ENCODE results near the gene TWIST2. TPM values are rescaled to one million over a fixed set of nuclear protein-coding genes. Genes with fewer than 3 reads are reported as not detected.

TWIST2 gene
- total RNA-seq, 1 donor from 2014 or later = 0.16 TPM

- no peak for DNase-seq
Observed at GRCh38 chr2:238905224-238905623, 57.3 kb downstream of the TWIST2 start.

- DNase-seq = no peak
Observed at GRCh38 chr2:238905644-238906043, 57.8 kb downstream of the TWIST2 start.

- no peak for DNase-seq
Observed at GRCh38 chr2:238906254-238906935, 58.5 kb downstream of the TWIST2 start.

- DNase-seq = no peak
Observed at GRCh38 chr2:238906936-238907716, 59.2 kb downstream of the TWIST2 start.

GRCh38 chr2:238907717-238908173 lies 59.9 kb downstream of the TWIST2 start:
- no peak for DNase-seq

GRCh38 chr2:238908960-238909951 lies 61.4 kb downstream of the TWIST2 start:
- DNase-seq = no peak

GRCh38 chr2:238910751-238911351 lies 63.0 kb downstream of the TWIST2 start:
- DNase-seq = no peak

GRCh38 chr2:238911376-238912227 lies 63.7 kb downstream of the TWIST2 start:
- no peak for DNase-seq

- DNase-seq = no peak
Observed at GRCh38 chr2:238912228-238912915, 64.5 kb downstream of the TWIST2 start.

- no peak for DNase-seq
Observed at GRCh38 chr2:238912916-238913875, 65.3 kb downstream of the TWIST2 start.

GRCh38 chr2:238913931-238914647 lies 66.2 kb downstream of the TWIST2 start:
- DNase-seq = no peak

- no peak for DNase-seq
Observed at GRCh38 chr2:238914648-238915015, 66.7 kb downstream of the TWIST2 start.

GRCh38 chr2:238915196-238915595 lies 67.3 kb downstream of the TWIST2 start:
- DNase-seq = no peak

GRCh38 chr2:238915596-238915995 lies 67.7 kb downstream of the TWIST2 start:
- no peak for DNase-seq

- DNase-seq = no peak
Observed at GRCh38 chr2:238916176-238916874, 68.4 kb downstream of the TWIST2 start.

GRCh38 chr2:238916875-238917590 lies 69.1 kb downstream of the TWIST2 start:
- no peak for DNase-seq

GRCh38 chr2:238919307-238919706 lies 71.4 kb downstream of the TWIST2 start:
- no peak for DNase-seq
